Breast epithelium (tissue), 3 donors: ENCODE results near the gene TBC1D7.

Experiments
- POLR2A ChIP-seq: fragments of 450-650 bp; IDR thresholded peaks from one replicate; pipeline ENCODE4 v1.6.1; 2016; ENCODE audit warnings: antibody characterized with exemption, mild to moderate bottlenecking, moderate library complexity
- POLR2AphosphoS5 ChIP-seq, 3 donors: sonication (generic); formaldehyde crosslinking; IDR thresholded peaks; one replicate each; pipeline ENCODE4 v1.6.1; 2017; ENCODE audit warnings: antibody characterized with exemption in 3 of 3
- TF ChIP-seq, protein P1 (sequence below), 3 donors: fragments of 450-650 bp; IDR thresholded peaks; one replicate each; pipeline ENCODE4 v1.5.1; 2016 to 2017; ENCODE audit warnings: antibody characterized with exemption in 3 of 3, mild to moderate bottlenecking in 3 of 3, moderate library complexity in 3 of 3

DNA sequence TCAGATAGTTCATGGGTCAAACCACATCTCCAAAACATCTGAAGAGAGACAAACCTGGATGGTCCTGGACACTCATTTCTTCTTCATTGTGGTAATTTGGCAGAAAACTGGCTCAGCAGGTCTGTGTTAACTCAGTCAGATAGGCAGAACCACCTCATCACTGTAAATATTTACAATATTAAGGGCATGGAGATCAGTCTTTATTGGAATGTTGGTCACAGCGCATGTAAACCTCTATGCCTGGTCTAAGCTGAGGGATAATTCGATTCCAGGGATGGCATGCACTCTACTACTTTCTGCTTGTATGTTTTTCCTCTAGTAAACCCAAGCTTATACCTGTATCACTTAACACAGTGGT, 4.0 kb upstream of the TBC1D7 start:
- no peak for TF ChIP-seq POLR2A
- TF ChIP-seq, protein P1, sequence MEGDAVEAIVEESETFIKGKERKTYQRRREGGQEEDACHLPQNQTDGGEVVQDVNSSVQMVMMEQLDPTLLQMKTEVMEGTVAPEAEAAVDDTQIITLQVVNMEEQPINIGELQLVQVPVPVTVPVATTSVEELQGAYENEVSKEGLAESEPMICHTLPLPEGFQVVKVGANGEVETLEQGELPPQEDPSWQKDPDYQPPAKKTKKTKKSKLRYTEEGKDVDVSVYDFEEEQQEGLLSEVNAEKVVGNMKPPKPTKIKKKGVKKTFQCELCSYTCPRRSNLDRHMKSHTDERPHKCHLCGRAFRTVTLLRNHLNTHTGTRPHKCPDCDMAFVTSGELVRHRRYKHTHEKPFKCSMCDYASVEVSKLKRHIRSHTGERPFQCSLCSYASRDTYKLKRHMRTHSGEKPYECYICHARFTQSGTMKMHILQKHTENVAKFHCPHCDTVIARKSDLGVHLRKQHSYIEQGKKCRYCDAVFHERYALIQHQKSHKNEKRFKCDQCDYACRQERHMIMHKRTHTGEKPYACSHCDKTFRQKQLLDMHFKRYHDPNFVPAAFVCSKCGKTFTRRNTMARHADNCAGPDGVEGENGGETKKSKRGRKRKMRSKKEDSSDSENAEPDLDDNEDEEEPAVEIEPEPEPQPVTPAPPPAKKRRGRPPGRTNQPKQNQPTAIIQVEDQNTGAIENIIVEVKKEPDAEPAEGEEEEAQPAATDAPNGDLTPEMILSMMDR (IDR thresholded peaks at IDR 0.05) = no peak
- no peak for TF ChIP-seq POLR2AphosphoS5 (IDR thresholded peaks at IDR 0.05)
